NCI-H187 treated with DMSO at 0.1 percent for 48 hours (cell line): ENCODE measurements around the gene ENTPD8.

ENCODE experiments used
- DNase-seq: peaks from one replicate; lab custom pipeline; 2025; lab: John Stamatoyannopoulos, UW

Gene ENTPD8

GRCh38 chr9:137447722-137448601 is 6.8 kb upstream of the ENTPD8 start:
- no peak for DNase-seq

GRCh38 chr9:137446851-137447471 is 5.8 kb upstream of the ENTPD8 start:
- no peak for DNase-seq

- no peak for DNase-seq
Observed at GRCh38 chr9:137445930-137446431, 4.8 kb upstream of the ENTPD8 start.

GRCh38 chr9:137445275-137445807 is 4.2 kb upstream of the ENTPD8 start:
- DNase-seq = no peak

GRCh38 chr9:137444106-137444790 is 3.1 kb upstream of the ENTPD8 start:
- DNase-seq = no peak

GRCh38 chr9:137441935-137442321 is 771 bp upstream of the ENTPD8 start:
- no peak for DNase-seq

- no peak for DNase-seq
Observed at GRCh38 chr9:137439158-137439714, 1.9 kb downstream of the ENTPD8 start.

GRCh38 chr9:137438591-137439157 is 2.5 kb downstream of the ENTPD8 start:
- DNase-seq = no peak

- DNase-seq = no peak
Observed at GRCh38 chr9:137437691-137438590, 3.2 kb downstream of the ENTPD8 start.

GRCh38 chr9:137436761-137437600 is 4.2 kb downstream of the ENTPD8 start:
- no peak for DNase-seq

- DNase-seq = no peak
Observed at GRCh38 chr9:137435980-137436760, 5.0 kb downstream of the ENTPD8 start.

GRCh38 chr9:137435381-137435891 is 5.7 kb downstream of the ENTPD8 start:
- DNase-seq = no peak

GRCh38 chr9:137434498-137435380 is 6.4 kb downstream of the ENTPD8 start:
- no peak for DNase-seq

- DNase-seq = no peak
Observed at GRCh38 chr9:137433916-137434431, 7.2 kb downstream of the ENTPD8 start.

- DNase-seq = no peak
Observed at GRCh38 chr9:137433349-137433915, 7.7 kb downstream of the ENTPD8 start.

- no peak for DNase-seq
Observed at GRCh38 chr9:137432687-137433348, 8.3 kb downstream of the ENTPD8 start.
